Activated naive CD4-positive, alpha-beta T cell (primary cell): ENCODE results near the gene CAMK4.

Source experiments
- DNase-seq, 4 experiments: peaks; one replicate each; lab custom pipeline; 2025; lab: John Stamatoyannopoulos, UW

CAMK4 gene

DNA sequence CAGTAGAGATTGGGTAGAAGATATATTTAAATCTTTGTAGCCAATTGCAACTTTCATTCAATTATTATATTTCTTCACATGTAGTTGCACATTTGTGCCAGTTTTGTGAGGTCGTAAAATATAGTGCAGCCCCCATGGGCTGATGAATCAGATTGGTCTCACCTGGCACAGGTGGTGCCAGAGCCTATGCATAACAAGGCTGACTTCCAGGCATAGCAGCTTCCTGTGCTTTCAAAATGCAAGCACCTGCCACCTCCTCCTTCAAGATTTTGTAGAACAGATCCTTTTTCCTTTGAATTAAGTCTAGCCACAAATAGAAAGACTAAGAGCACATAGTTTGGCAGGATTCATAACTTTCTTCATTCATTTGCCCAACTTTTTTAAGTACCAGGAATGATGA, 201.0 kb downstream of the CAMK4 start:
- DNase-seq = no peak

DNA sequence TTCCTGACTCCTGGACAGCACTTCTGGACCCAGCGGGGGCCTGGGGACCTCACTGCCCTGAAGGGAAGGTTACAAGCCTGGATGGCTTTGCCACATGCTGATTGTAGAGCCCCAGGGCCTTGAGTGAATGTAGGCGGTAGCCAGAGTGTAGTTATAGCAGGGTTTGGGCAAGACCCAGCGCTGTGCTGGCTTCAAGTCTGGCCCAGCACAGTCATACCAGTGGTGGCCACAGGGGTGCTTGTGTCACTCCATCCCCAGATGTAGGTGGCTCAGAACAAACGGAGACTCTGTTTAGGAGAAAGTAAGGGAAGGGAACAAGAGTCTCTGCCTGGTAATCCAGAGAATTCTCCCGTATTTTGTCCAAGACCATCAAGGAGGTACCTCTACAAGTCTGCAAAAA, 203.6 kb downstream of the CAMK4 start:
- no peak for DNase-seq

DNA sequence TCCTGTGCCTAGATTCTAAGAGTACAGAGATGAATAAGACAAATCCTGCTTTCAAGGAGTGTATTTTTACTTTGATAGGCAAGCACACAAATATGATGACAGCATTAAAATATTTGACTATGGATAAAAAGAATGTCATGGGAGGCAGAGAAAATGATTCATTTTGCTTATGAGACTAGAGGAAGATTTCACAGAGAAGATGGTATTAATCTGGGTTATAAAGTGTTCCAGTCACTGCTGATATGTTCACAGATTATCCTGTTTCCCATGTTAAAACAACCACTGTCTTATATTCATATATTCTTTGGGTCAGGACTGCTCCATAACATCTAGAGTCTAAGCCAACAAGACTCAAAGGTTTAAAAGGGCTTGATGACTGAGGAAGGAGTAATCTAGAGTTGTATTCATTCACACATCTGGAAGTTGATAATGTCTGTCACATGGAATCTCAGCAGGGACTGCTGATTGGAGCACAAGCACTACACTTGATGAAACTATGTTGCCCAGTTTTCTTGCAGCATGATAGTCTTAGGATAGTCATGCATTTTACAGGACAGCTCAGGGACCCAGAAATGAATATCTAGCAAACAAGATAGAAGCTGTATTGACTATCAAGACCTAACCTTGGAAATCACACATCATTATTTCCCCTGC, 208.8 kb downstream of the CAMK4 start:
- DNase-seq = no peak

DNA sequence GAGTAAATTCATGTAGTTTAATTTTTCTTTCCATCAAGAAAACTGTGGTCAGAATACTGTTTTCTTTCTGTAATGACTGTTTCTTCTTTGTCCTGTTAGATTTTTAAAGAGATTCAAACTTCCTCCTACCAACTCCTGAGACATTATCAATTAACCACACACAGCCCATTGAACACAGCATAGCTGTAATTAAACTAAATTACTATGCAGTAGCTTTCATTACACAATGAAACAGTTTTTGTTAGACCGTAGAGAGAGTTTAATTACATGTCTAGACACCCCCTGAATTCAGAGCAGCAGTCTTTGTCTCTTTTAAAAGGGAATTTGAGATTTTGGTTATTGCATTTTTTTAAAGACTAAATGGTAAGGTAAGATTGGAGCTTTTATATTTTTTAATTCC, 210.6 kb downstream of the CAMK4 start:
- DNase-seq = no peak

DNA sequence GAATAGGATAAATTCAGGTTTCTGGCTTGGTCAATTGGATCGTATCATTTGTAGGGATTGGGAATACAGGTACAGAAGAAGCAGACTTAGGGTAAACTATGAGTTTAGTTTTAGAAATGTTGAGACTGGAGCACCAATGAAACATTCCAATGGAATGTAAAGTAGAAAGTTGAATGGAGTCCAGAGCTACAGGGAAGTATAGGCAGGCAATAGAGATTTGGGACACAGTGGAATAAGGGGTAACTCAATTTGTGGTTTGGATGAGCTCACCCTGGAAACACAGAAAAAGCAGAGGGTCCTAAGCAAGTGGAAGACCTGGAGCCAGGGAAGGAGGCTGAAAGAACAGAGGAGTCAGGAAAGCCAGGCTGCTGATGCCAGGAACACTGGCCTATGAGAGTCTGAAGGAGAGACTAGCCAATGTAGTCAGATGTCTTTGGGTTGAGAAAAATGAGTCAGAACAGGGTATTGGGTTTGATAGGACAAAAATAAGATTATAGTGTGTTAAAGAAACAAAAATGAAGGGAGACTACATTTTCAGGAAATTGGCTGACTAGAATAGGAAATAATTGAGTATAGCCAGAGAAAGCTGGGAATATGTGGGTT, 215.4 kb downstream of the CAMK4 start:
- no peak for DNase-seq

DNA sequence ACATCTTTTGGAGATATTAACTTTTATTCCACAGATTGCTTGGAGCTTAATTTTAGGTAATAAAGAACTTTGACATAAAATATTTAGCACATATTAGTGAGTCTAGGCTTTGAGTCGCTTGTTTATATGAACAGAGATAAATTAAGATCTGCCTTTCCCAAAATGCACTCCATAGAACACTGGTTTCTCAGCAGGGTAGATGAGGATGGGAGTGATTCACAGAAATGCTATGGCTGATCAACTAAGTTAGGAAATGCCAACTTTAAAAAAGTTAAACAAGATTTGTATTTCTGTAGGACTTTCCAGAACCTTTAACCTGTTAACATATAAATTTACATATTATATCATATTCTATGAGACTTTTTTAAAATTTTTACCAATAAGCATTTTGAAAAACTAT, 222.9 kb downstream of the CAMK4 start:
- DNase-seq = no peak

GRCh38 chr5:111447822-111448221, 223.6 kb downstream of the CAMK4 start:
- no peak for DNase-seq

DNA sequence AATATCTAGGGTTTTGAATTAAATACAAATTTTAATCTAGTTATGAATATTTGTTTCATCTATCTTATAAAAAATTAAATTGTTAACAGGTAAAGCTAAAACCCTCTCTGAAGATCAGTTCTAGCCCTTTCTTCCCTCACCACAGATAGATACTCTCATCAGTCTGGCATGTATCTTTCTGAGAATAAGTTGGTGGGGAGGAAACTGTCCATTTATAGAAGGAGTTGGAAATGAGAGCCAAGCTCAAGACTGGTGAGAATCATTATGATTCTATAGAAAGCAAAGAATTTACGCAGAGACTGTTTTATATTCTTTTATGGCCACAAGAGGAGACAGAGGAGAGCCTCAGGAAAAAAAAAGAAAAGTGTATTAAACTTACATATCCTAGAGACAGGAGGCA, 229.1 kb downstream of the CAMK4 start:
- no peak for DNase-seq

DNA sequence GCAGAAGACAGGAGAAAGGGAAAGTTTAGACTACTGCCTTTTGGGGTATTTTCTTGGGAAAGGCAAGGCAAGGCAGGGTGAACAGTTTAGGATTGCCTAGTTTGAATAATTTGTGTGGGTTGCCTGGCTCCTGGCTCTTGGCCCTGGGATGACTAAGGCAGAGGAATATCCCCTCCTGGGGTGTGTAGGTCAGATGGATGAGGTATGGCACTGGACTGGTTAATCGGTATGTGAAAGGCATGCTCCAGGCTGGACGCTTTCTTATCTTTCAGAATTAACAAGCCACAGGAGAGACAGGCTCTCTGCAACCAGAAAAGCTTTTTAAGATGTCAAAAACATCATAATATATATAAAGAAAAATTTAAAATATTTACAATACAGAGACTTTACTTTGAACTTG, 229.6 kb downstream of the CAMK4 start:
- no peak for DNase-seq

GRCh38 chr5:111454198-111454622, 230.0 kb downstream of the CAMK4 start:
- DNase-seq = no peak

GRCh38 chr5:111454776-111455175, 230.6 kb downstream of the CAMK4 start:
- no peak for DNase-seq

DNA sequence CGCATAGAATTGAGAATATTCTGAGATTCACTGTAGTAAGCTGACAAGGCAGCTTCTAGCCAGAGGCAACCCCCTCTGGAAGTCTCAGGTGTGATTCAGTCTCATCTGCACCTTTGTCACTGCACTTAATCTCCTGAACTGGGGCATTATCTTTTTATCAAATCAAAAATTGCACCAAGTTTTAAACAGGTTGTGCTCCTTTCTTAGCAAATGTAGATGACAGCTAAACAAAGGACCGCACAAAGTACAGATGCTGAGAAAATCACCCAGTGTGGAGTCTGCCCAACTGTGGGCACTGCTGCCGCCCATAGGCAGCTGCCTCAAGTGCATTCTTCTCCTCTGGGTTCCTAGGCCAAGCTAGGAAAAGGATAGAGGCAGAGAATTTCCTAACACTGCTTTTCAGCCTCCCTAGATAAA, 237.1 kb downstream of the CAMK4 start:
- DNase-seq = no peak

GRCh38 chr5:111461934-111462333, 237.8 kb downstream of the CAMK4 start:
- DNase-seq = no peak

DNA sequence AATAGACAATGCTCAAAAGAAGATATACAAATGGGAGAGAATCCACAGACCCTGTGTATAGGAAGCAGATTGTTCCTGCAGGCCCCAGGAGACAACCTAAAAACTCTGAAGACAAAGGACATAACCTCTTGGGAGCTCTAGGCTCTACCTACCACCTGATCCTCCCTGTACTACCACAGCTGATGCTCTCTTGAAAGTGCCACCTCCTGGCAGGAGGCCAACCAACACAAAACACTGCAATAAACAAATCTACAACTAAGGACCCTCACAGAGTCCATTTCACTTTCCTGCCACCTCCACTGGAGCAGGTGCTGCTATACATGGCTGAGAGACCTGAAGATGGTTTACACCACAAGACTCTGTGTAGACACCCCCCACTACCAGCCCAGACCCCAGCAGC, 239.1 kb downstream of the CAMK4 start:
- DNase-seq = no peak

DNA sequence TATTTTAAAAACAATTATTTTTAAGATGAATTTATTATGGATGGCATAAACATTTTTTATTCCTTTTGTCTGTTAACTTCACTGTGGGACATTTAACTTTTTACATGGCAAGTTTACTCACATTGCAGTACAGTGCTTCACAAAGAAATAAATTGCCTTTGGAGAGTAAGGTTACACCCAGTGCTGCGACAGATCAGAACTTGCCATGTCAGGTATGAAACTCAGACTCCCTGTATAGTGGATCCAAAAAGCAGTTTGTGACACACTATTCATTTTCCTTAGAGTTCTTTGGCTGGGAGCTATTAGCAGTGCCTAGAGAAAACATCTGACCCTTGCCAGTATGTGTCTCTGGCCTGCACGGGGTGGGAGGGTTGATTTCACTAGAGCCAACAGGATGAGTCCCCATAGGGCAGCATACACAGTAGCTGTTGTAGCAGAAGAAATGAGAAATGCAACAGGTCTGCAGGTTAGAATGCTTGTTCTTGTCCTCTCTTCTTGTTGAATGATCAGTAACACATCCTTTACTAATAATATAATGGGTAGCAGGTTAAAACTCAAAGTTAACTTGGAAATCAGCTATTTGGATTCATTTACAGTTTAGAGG, 245.2 kb downstream of the CAMK4 start:
- no peak for DNase-seq

DNA sequence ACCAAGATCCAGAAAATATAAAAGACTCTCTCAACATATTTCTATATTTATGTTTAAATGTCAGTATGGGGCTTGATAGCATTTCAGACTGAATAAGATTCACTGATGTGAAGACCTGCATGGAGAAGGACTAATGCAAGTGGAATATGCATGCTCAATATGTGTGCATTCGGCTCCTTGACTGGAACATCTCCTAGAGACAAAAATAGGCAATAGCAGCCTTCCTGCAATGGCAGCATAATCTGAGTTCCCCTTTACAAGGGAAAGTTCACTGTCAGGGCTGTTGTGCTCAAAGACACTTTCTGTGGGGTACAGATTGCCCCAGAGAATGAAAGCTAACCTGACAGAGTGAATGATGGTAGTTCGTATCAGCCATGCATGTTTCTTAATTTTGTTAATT, 245.7 kb downstream of the CAMK4 start:
- no peak for DNase-seq

GRCh38 chr5:111472096-111472495, 247.9 kb downstream of the CAMK4 start:
- DNase-seq = no peak

GRCh38 chr5:111472579-111472978, 248.4 kb downstream of the CAMK4 start:
- DNase-seq = no peak

DNA sequence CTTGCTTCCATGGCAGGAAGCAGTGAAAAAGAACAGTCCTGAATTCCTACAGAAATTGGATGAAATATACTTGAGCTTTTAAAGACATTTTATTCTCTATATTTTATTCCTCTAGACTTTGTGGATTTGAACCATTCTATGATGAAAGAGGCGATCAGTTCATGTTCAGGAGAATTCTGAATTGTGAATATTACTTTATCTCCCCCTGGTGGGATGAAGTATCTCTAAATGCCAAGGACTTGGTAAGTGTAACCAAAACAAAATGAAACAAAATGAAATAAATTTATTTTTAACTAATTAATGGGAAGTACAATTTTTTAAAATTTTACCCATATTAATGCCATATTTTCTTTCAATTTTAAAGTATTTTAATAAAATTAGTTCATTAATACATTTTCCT, 254.1 kb downstream of the CAMK4 start:
- DNase-seq = no peak

DNA sequence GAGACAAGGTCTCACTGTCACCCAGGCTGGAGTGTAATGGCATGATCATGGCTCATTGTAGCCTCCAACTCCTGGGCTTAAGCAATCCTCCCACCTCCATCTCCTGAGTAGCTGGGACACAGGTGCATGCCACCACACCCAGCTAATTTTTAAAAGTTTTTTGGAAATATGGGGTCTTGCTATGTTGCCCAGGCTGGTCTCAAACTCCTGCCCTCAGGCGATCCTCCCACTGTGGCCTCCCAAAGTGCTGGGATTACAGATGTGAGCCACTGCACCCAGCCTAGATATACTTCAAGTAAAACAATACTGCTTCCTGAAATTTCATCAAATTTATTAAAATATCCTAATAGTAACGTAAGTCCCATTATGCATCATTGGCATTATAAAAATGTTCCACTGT, 254.7 kb downstream of the CAMK4 start:
- no peak for DNase-seq

GRCh38 chr5:111480346-111480745, 256.2 kb downstream of the CAMK4 start:
- DNase-seq = no peak

GRCh38 chr5:111486055-111486454, 261.9 kb downstream of the CAMK4 start:
- DNase-seq = no peak

DNA sequence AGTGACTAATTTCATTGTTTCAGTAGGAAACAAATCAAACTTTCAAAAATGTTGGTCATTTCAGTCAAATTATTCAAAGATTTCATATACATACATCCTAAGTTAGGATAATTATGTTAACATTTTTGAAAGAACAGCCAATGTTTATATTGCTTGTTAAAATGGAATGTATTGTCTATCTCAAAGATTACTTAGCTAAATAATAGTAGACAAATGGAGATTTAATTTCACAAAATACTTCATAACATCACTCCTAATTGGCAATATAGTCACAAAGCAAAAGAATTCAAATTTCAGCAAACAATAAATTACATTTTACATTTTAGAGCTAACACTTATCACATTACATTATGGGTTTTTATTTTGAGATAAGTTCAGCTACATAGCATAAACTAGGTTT, 262.7 kb downstream of the CAMK4 start:
- DNase-seq = no peak

- DNase-seq = no peak
Observed at GRCh38 chr5:111488353-111488752, 264.2 kb downstream of the CAMK4 start.
